ENCODE measurements around the gene CABLES1. TPM values are rescaled to one million over a fixed set of nuclear protein-coding genes. Genes with fewer than 3 reads are reported as not detected.

CABLES1 gene
- total RNA-seq, 1 experiment from 2014 or later, result 11.8 TPM

- no peak overlapping the region for H2AFZ ChIP-seq
- BruUV-seq (replicated peaks), result no TSS peak
- no peaks in the 10 kb centered on the region for H3K79me2 ChIP-seq (ENCODE audit: low read depth)
- H3K9me2 ChIP-seq (ENCODE audit: insufficient read depth), result no peaks in the 10 kb centered on the region
- H3K4me3 ChIP-seq, result no peak overlapping the region
- H3K36me3 ChIP-seq (ENCODE audit: low read depth), result no peaks in the 10 kb centered on the region
- no peak overlapping the region for H3K27ac ChIP-seq
- H3K9me3 ChIP-seq (ENCODE audit: insufficient read depth, low read depth), result no peaks in the 10 kb centered on the region
- CTCF ChIA-PET, result no interaction called here
- intact Hi-C loops (cut with micrococcal nuclease; ENCODE audit: unreplicated experiment), result no loop called here
- no peaks in the 10 kb centered on the region for H3K4me1 ChIP-seq (replicated peaks; ENCODE audit: insufficient read depth)
- DNase-seq, result no peak
- no peaks in the 10 kb centered on the region for H3F3A ChIP-seq (ENCODE audit: insufficient read depth, low read depth)
- H3K4me2 ChIP-seq, result no peak overlapping the region
- POLR2A ChIA-PET (ENCODE audit: unreplicated experiment), result no interaction called here
- TF ChIP-seq EZH2 (IDR thresholded peaks at IDR 0.05; ENCODE audit: low read depth) (no peak), CTCF (conservative IDR thresholded peaks at IDR 0.05) (no peak)
- no peaks in the 10 kb centered on the region for H4K20me1 ChIP-seq (ENCODE audit: insufficient read depth)
- H3K27me3 ChIP-seq (ENCODE audit: insufficient read depth, low read depth), result no peaks in the 10 kb centered on the region
These were observed 102.4 kb downstream of the CABLES1 start for GRCh38 chr18:23237524-23238151.

GRCh38 chr18:23238152-23238531 is 102.9 kb downstream of the CABLES1 start:
- no peaks in the 10 kb centered on the region for H4K20me1 ChIP-seq (ENCODE audit: insufficient read depth)
- no peaks in the 10 kb centered on the region for H3K9me3 ChIP-seq (ENCODE audit: insufficient read depth, low read depth)
- TF ChIP-seq CTCF (conservative IDR thresholded peaks at IDR 0.05) (no peak), EZH2 (IDR thresholded peaks at IDR 0.05; ENCODE audit: low read depth) (no peak)
- no peak for DNase-seq
- no TSS peak for BruUV-seq (replicated peaks)
- ChIA-PET CTCF (no interaction called here), POLR2A (ENCODE audit: unreplicated experiment) (no interaction called here)
- no peaks in the 10 kb centered on the region for H3F3A ChIP-seq (ENCODE audit: insufficient read depth, low read depth)
- H2AFZ ChIP-seq, result no peak overlapping the region
- no peak overlapping the region for H3K4me2 ChIP-seq
- H3K4me3 ChIP-seq, result no peak overlapping the region
- H3K36me3 ChIP-seq (ENCODE audit: low read depth), result no peaks in the 10 kb centered on the region
- no peaks in the 10 kb centered on the region for H3K9me2 ChIP-seq (ENCODE audit: insufficient read depth)
- H3K27me3 ChIP-seq (ENCODE audit: insufficient read depth, low read depth), result no peaks in the 10 kb centered on the region
- H3K4me1 ChIP-seq (replicated peaks; ENCODE audit: insufficient read depth), result no peaks in the 10 kb centered on the region
- no peak overlapping the region for H3K27ac ChIP-seq
- no peaks in the 10 kb centered on the region for H3K79me2 ChIP-seq (ENCODE audit: low read depth)
- intact Hi-C loops (cut with micrococcal nuclease; ENCODE audit: unreplicated experiment), result no loop called here

GRCh38 chr18:23238651-23239349 is 103.5 kb downstream of the CABLES1 start:
- H3K27me3 ChIP-seq (ENCODE audit: insufficient read depth, low read depth), result no peaks in the 10 kb centered on the region
- ChIA-PET CTCF (no interaction called here), POLR2A (ENCODE audit: unreplicated experiment) (no interaction called here)
- H3K4me3 ChIP-seq, result no peak overlapping the region
- H3K9me3 ChIP-seq (ENCODE audit: insufficient read depth, low read depth), result no peaks in the 10 kb centered on the region
- no peaks in the 10 kb centered on the region for H4K20me1 ChIP-seq (ENCODE audit: insufficient read depth)
- no peak overlapping the region for H3K4me2 ChIP-seq
- no peak for DNase-seq
- H3F3A ChIP-seq (ENCODE audit: insufficient read depth, low read depth), result no peaks in the 10 kb centered on the region
- H3K27ac ChIP-seq, result no peak overlapping the region
- H2AFZ ChIP-seq, result no peak overlapping the region
- TF ChIP-seq EZH2 (IDR thresholded peaks at IDR 0.05; ENCODE audit: low read depth) (no peak), CTCF (conservative IDR thresholded peaks at IDR 0.05) (no peak)
- BruUV-seq (replicated peaks), result no TSS peak
- no peaks in the 10 kb centered on the region for H3K79me2 ChIP-seq (ENCODE audit: low read depth)
- intact Hi-C loops (cut with micrococcal nuclease; ENCODE audit: unreplicated experiment), result no loop called here
- H3K4me1 ChIP-seq (replicated peaks; ENCODE audit: insufficient read depth), result no peaks in the 10 kb centered on the region
- no peaks in the 10 kb centered on the region for H3K9me2 ChIP-seq (ENCODE audit: insufficient read depth)
- H3K36me3 ChIP-seq (ENCODE audit: low read depth), result no peaks in the 10 kb centered on the region
